H9 (cell line): ENCODE data around the gene DLG5. TPM values are rescaled to one million over a fixed set of nuclear protein-coding genes. Genes with fewer than 3 reads are reported as not detected.

ENCODE experiments used
- DNase-seq: peaks from one replicate; pipeline ENCODE4 v3.0.0-alpha.2; 2017
- H2AFZ ChIP-seq: one replicate; pipeline ENCODE4 v1.6.1; 2013; ENCODE audit warnings: mild to moderate bottlenecking, low read length, control low read depth, moderate library complexity
- H2AK5ac ChIP-seq: 2 replicates; pipeline ENCODE4 v1.6.1; 2013; ENCODE audit warnings: low read length, control low read depth, mixed read lengths; ENCODE audit not compliant: insufficient read length
- H2BK120ac ChIP-seq: one replicate; pipeline ENCODE4 v1.6.1; 2013; ENCODE audit warnings: low read depth, mild to moderate bottlenecking, low read length, control low read depth, inconsistent platforms; ENCODE audit not compliant: poor library complexity, severe bottlenecking
- H2BK12ac ChIP-seq: 2 replicates; pipeline ENCODE4 v1.6.1; 2013; ENCODE audit warnings: low read length, control low read depth, mixed read lengths, low read depth; ENCODE audit not compliant: insufficient read length
- H2BK15ac ChIP-seq: 2 replicates; pipeline ENCODE4 v1.6.1; 2013; ENCODE audit warnings: low read depth, low read length, control low read depth
- H2BK20ac ChIP-seq: one replicate; pipeline ENCODE4 v1.6.1; 2013; ENCODE audit warnings: low read depth, mild to moderate bottlenecking, low read length, control low read depth, inconsistent platforms; ENCODE audit not compliant: poor library complexity, severe bottlenecking
- H2BK5ac ChIP-seq: 2 replicates; pipeline ENCODE4 v1.6.1; 2013; ENCODE audit warnings: low read length, control low read depth, mixed read lengths; ENCODE audit not compliant: insufficient read length
- H3K14ac ChIP-seq: 2 replicates; pipeline ENCODE4 v1.6.1; 2013; ENCODE audit warnings: low read length, control low read depth; ENCODE audit not compliant: insufficient read depth
- H3K18ac ChIP-seq: 2 replicates; pipeline ENCODE4 v1.6.1; 2013; ENCODE audit warnings: low read depth, mild to moderate bottlenecking, mixed read lengths, low read length, control low read depth; ENCODE audit not compliant: insufficient read length
- H3K23ac ChIP-seq: 2 replicates; pipeline ENCODE4 v1.6.1; 2013; ENCODE audit warnings: low read length, control low read depth, mixed read lengths, low read depth; ENCODE audit not compliant: insufficient read length
- H3K23me2 ChIP-seq: 2 replicates; pipeline ENCODE4 v1.6.1; 2013; ENCODE audit warnings: low read depth, mild to moderate bottlenecking, mixed read lengths, low read length, control low read depth; ENCODE audit not compliant: insufficient read length, poor library complexity, severe bottlenecking
- H3K27ac ChIP-seq: 2 replicates; pipeline ENCODE4 v1.5.1; 2013; ENCODE audit warnings: low read length, control low read depth, mixed read lengths, low read depth; ENCODE audit not compliant: insufficient read length
- H3K27me3 ChIP-seq: 2 replicates; pipeline ENCODE4 v1.6.1; 2013; ENCODE audit warnings: low read length, control low read depth, inconsistent platforms; ENCODE audit not compliant: insufficient read depth
- H3K4ac ChIP-seq: 2 replicates; pipeline ENCODE4 v1.6.1; 2013; ENCODE audit warnings: low read depth, mild to moderate bottlenecking, control low read depth, inconsistent platforms, low read length, moderate library complexity
- H3K4me1 ChIP-seq: 2 replicates; pipeline ENCODE4 v1.6.1; 2013; ENCODE audit warnings: low read length, control low read depth, inconsistent platforms; ENCODE audit not compliant: insufficient read depth
- H3K4me2 ChIP-seq: 2 replicates; pipeline ENCODE4 v1.6.1; 2013; ENCODE audit warnings: low read length, control low read depth, mixed read lengths; ENCODE audit not compliant: insufficient read length, insufficient read depth
- H3K56ac ChIP-seq: 2 replicates; pipeline ENCODE4 v1.6.1; 2013; ENCODE audit warnings: low read depth, mild to moderate bottlenecking, mixed read lengths, low read length, control low read depth; ENCODE audit not compliant: insufficient read length
- H3K79me1 ChIP-seq: 2 replicates; pipeline ENCODE4 v1.6.1; 2013; ENCODE audit warnings: low read depth, mild to moderate bottlenecking, moderate library complexity, low read length, control low read depth, inconsistent platforms; ENCODE audit not compliant: insufficient read depth, poor library complexity, severe bottlenecking
- H3K79me2 ChIP-seq: 2 replicates; pipeline ENCODE4 v1.6.1; 2013; ENCODE audit warnings: low read length, control low read depth, inconsistent platforms; ENCODE audit not compliant: insufficient read depth
- H3K9ac ChIP-seq: 2 replicates; pipeline ENCODE4 v1.6.1; 2013; ENCODE audit warnings: low read length, control low read depth, mixed read lengths; ENCODE audit not compliant: insufficient read length; ENCODE audit errors: extremely low read depth
- H3K9me3 ChIP-seq: one replicate; pipeline ENCODE4 v1.6.1; 2013; ENCODE audit warnings: low read depth, low read length, inconsistent platforms; ENCODE audit not compliant: control insufficient read depth
- H3T11ph ChIP-seq: one replicate; pipeline ENCODE4 v1.6.1; 2013; ENCODE audit warnings: mild to moderate bottlenecking, low read length, control low read depth, inconsistent platforms
- H4K20me1 ChIP-seq: one replicate; pipeline ENCODE4 v1.6.1; 2013; ENCODE audit not compliant: control insufficient read depth, insufficient read length, insufficient read depth
- H4K5ac ChIP-seq: 2 replicates; pipeline ENCODE4 v1.6.1; 2013; ENCODE audit warnings: low read depth, mild to moderate bottlenecking, mixed read lengths, low read length, control low read depth; ENCODE audit not compliant: insufficient read length
- H4K8ac ChIP-seq: replicated peaks from 2 replicates; pipeline ENCODE4 v1.6.1; 2013; ENCODE audit warnings: low read length, control low read depth, mixed read lengths, low read depth; ENCODE audit not compliant: insufficient read length
- H4K91ac ChIP-seq: 2 replicates; pipeline ENCODE4 v1.6.1; 2013; ENCODE audit warnings: low read depth, mild to moderate bottlenecking, moderate library complexity, mixed read lengths, low read length, control low read depth; ENCODE audit not compliant: insufficient read length
- H3K27ac Mint-ChIP-seq, 3 experiments: 2 replicates in 2 of 3; 3 replicates in 1 of 3; pipeline ENCODE4 v1.8.0; 2020 to 2021; ENCODE audit warnings: mixed read lengths in 3 of 3, mild to moderate bottlenecking in 1 of 3, moderate library complexity in 1 of 3
- H3K27me3 Mint-ChIP-seq: 2 replicates; pipeline ENCODE4 v1.8.0; 2021; ENCODE audit warnings: low read depth, mild to moderate bottlenecking, moderate library complexity, mixed read lengths
- H3K36me3 Mint-ChIP-seq, 3 experiments: 2 replicates in 2 of 3; 3 replicates in 1 of 3; pipeline ENCODE4 v1.8.0; 2020 to 2021; ENCODE audit warnings: low read depth in 3 of 3, mixed read lengths in 3 of 3; ENCODE audit not compliant: insufficient read depth in 1 of 3
- H3K4me1 Mint-ChIP-seq, 2 experiments: 2 replicates each; pipeline ENCODE4 v1.8.0; 2020; ENCODE audit warnings: mixed read lengths in 2 of 2
- H3K4me3 Mint-ChIP-seq, 2 experiments: 2 replicates in 1 of 2; 3 replicates in 1 of 2; pipeline ENCODE4 v1.8.0; 2020 to 2021; ENCODE audit warnings: mild to moderate bottlenecking in 2 of 2, mixed read lengths in 2 of 2, moderate library complexity in 1 of 2
- H3K9me3 Mint-ChIP-seq, 2 experiments: 2 replicates in 1 of 2; 3 replicates in 1 of 2; pipeline ENCODE4 v1.8.0; 2020; ENCODE audit warnings: mild to moderate bottlenecking in 2 of 2, mixed read lengths in 2 of 2, moderate library complexity in 1 of 2
- CTCF ChIP-seq: fragments of 200-600 bp; sonication (generic); conservative IDR thresholded peaks from 3 replicates; pipeline ENCODE4 v1.8.0; 2021; ENCODE audit warnings: antibody characterized with exemption, mild to moderate bottlenecking
- WGBS: extraction: QIAGEN DNeasy Blood & Tissue Kit; methylation state at CpG from one replicate; pipeline ENCODE4 v1.1.7; 2013; ENCODE audit warnings: missing lambda C conversion rate, low lambda C conversion rate, mixed read lengths; ENCODE audit not compliant: insufficient read length; ENCODE audit errors: extremely low coverage; 5-methylcytosine and 5-hydroxymethylcytosine counted together
- total RNA-seq: library from RNA; stranded (reverse); gene quantifications from 2 replicates; pipeline ENCODE4 v1.2.1, GENCODE V29; 2021

Gene DLG5
- total RNA-seq, 1 experiment from 2014 or later = 67.4 TPM

GRCh38 chr10:77907900-77908717 is 18.4 kb downstream of the DLG5 start:
- H4K91ac ChIP-seq = no peak overlapping the region
- no CpG with 5 or more reads among the region's 9 CpGs for WGBS
- Mint-ChIP-seq H3K4me3 (no peak overlapping the region; a peak in 1 of 5 replicates), H3K4me1 (peaks cover 29 to 38% of the 10 kb centered on the region in 2 experiments), H3K9me3 (no peaks in the 10 kb centered on the region), H3K36me3 (peaks cover 0 to 6% (median 0%) of the 10 kb centered on the region in 3 experiments; a peak in 4 of 7 replicates), H3K27ac (peak overlapping the region; percentile 33 to 90 (median 52); a peak in 5 of 7 replicates), H3K27me3 (no peaks in the 10 kb centered on the region)
- H3K4me1 ChIP-seq = no peaks in the 10 kb centered on the region; the same call in 1 of the 2 replicates
- H3K23me2 ChIP-seq = no peaks in the 10 kb centered on the region
- H3K14ac ChIP-seq = no peak overlapping the region; the same call in 1 of the 2 replicates
- 0 out of 2 replicates have a peak overlapping the region, but pooled peaks have one; percentile 34 for H2BK15ac ChIP-seq
- H3K9me3 ChIP-seq = no peaks in the 10 kb centered on the region
- H2BK5ac ChIP-seq = no peak overlapping the region
- peaks cover 6% of the 10 kb centered on the region for H3K79me1 ChIP-seq
- H4K20me1 ChIP-seq = no peaks in the 10 kb centered on the region
- no peak overlapping the region for H4K8ac ChIP-seq
- no peak overlapping the region for H2BK12ac ChIP-seq
- H3K4ac ChIP-seq = no peak overlapping the region
- no peak overlapping the region for H3K4me2 ChIP-seq
- H2AK5ac ChIP-seq = no peak overlapping the region
- H3K18ac ChIP-seq = no peak overlapping the region
- H3K27ac ChIP-seq = no peak overlapping the region
- no peak overlapping the region for H2BK20ac ChIP-seq
- peak; percentile 73 for DNase-seq
- peaks cover 26% of the 10 kb centered on the region; the same call in 1 of the 2 replicates for H3K79me2 ChIP-seq
- no peak overlapping the region for H3K23ac ChIP-seq
- H3T11ph ChIP-seq = no peak overlapping the region
- no peak overlapping the region for H3K56ac ChIP-seq
- H3K9ac ChIP-seq = no peak overlapping the region
- TF ChIP-seq CTCF = peak; percentile 76
- H2BK120ac ChIP-seq = no peak overlapping the region
- H2AFZ ChIP-seq = no peak overlapping the region
- no peak overlapping the region for H4K5ac ChIP-seq
- H3K27me3 ChIP-seq = no peaks in the 10 kb centered on the region
